Smooth muscle cell (in vitro differentiated cells): ENCODE data around the gene DIAPH3. TPM values are rescaled to one million over a fixed set of nuclear protein-coding genes. Genes with fewer than 3 reads are reported as not detected.
"Not testable (repeated sequence)": the region's sequence is repeated elsewhere in the genome, so short reads cannot be mapped to it uniquely, and the experiment has no call there.

Experiments used
- DNase-seq: peaks from one replicate; lab custom pipeline; 2025; ENCODE audit not compliant: unreplicated experiment; lab: John Stamatoyannopoulos, UW
- H2AFZ ChIP-seq: fragments of 200-600 bp; sonication (generic); 2 replicates; pipeline ENCODE4 v1.6.0; 2016; ENCODE audit warnings: antibody characterized with exemption, low read depth, mild to moderate bottlenecking
- H3F3A ChIP-seq: fragments of 200-600 bp; sonication (generic); 2 replicates; pipeline ENCODE4 v1.6.0; 2017; ENCODE audit warnings: antibody characterized with exemption, low read depth
- H3K27ac ChIP-seq: fragments of 200-600 bp; sonication (generic); 2 replicates; pipeline ENCODE4 v1.5.1; 2016; ENCODE audit warnings: low read depth, mild to moderate bottlenecking
- H3K27me3 ChIP-seq: fragments of 200-600 bp; sonication (generic); 2 replicates; pipeline ENCODE4 v1.6.1; 2016; ENCODE audit warnings: low read depth, mild to moderate bottlenecking
- H3K36me3 ChIP-seq: fragments of 200-600 bp; sonication (generic); 2 replicates; pipeline ENCODE4 v1.5.1; 2016; ENCODE audit warnings: low read depth
- H3K4me1 ChIP-seq: fragments of 200-600 bp; sonication (generic); 2 replicates; pipeline ENCODE4 v1.5.1; 2016; ENCODE audit warnings: low read depth
- H3K4me2 ChIP-seq: fragments of 200-600 bp; sonication (generic); 2 replicates; pipeline ENCODE4 v1.6.0; 2016; ENCODE audit warnings: mild to moderate bottlenecking
- H3K4me3 ChIP-seq: fragments of 200-600 bp; sonication (generic); 2 replicates; pipeline ENCODE4 v1.5.1; 2016; ENCODE audit warnings: mild to moderate bottlenecking
- H3K79me2 ChIP-seq: fragments of 200-600 bp; sonication (generic); 2 replicates; pipeline ENCODE4 v1.6.0; 2016; ENCODE audit warnings: low read depth, mild to moderate bottlenecking
- H3K9ac ChIP-seq: fragments of 200-600 bp; sonication (generic); 2 replicates; pipeline ENCODE4 v1.6.0; 2016; ENCODE audit warnings: low read depth
- H3K9me3 ChIP-seq: fragments of 200-600 bp; sonication (generic); replicated peaks from 2 replicates; pipeline ENCODE4 v1.5.1; 2016; ENCODE audit warnings: low read depth
- H4K20me1 ChIP-seq: fragments of 200-600 bp; sonication (generic); 2 replicates; pipeline ENCODE4 v1.6.0; 2016; ENCODE audit warnings: low read depth
- WGBS: methylation state at CpG from one replicate; pipeline ENCODE4 v1.1.7; 2016; ENCODE audit warnings: low lambda C conversion rate; 5-methylcytosine and 5-hydroxymethylcytosine counted together
- polyA plus RNA-seq: library from polyadenylated mRNA; unstranded; fragments of >200 nt; fragmentation: Nextera tagmentation; extraction: Ambion mirVana; gene quantifications from 2 replicates; pipeline ENCODE4 v1.2.1, GENCODE V29; 2016
- total RNA-seq: library from RNA; depleted of rRNA; stranded (reverse); fragments of >200 nt; gene quantifications from 2 replicates; pipeline ENCODE4 v1.2.3, GENCODE V29; 2014
- TF ChIP-seq, protein P1 (sequence below): fragments of 200-600 bp; sonication (generic); IDR thresholded peaks from 2 replicates; pipeline ENCODE4 v1.5.1; 2017; ENCODE audit warnings: borderline replicate concordance, mild to moderate bottlenecking, antibody characterized with exemption; ENCODE audit not compliant: insufficient read depth, poor library complexity, severe bottlenecking

The DIAPH3 gene
- total and polyA plus RNA-seq, 2 experiments from 2014 or later, result 6.8 to 9.5 TPM

GRCh38 chr13:60044321-60044720 is 119.4 kb downstream of the DIAPH3 start:
- H3K27ac ChIP-seq, result no peak overlapping the region
- no peaks in the 10 kb centered on the region for H3F3A ChIP-seq
- DNase-seq, result no peak
- 97% methylated on average over 4 of the region's 4 CpGs for WGBS
- no peaks in the 10 kb centered on the region for H3K9me3 ChIP-seq
- no peak overlapping the region for H3K9ac ChIP-seq
- TF ChIP-seq, protein P1, sequence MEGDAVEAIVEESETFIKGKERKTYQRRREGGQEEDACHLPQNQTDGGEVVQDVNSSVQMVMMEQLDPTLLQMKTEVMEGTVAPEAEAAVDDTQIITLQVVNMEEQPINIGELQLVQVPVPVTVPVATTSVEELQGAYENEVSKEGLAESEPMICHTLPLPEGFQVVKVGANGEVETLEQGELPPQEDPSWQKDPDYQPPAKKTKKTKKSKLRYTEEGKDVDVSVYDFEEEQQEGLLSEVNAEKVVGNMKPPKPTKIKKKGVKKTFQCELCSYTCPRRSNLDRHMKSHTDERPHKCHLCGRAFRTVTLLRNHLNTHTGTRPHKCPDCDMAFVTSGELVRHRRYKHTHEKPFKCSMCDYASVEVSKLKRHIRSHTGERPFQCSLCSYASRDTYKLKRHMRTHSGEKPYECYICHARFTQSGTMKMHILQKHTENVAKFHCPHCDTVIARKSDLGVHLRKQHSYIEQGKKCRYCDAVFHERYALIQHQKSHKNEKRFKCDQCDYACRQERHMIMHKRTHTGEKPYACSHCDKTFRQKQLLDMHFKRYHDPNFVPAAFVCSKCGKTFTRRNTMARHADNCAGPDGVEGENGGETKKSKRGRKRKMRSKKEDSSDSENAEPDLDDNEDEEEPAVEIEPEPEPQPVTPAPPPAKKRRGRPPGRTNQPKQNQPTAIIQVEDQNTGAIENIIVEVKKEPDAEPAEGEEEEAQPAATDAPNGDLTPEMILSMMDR, result no peak
- H3K27me3 ChIP-seq, result no peaks in the 10 kb centered on the region
- no peaks in the 10 kb centered on the region for H4K20me1 ChIP-seq
- H2AFZ ChIP-seq, result no peak overlapping the region
- H3K4me1 ChIP-seq, result no peaks in the 10 kb centered on the region
- no peak overlapping the region for H3K4me3 ChIP-seq
- H3K4me2 ChIP-seq, result no peak overlapping the region
- H3K79me2 ChIP-seq, result no peaks in the 10 kb centered on the region
- no peaks in the 10 kb centered on the region for H3K36me3 ChIP-seq

- no peak overlapping the region for H3K27ac ChIP-seq
- H3K4me2 ChIP-seq, result no peak overlapping the region
- no peak for DNase-seq
- no peaks in the 10 kb centered on the region for H3K79me2 ChIP-seq
- TF ChIP-seq, protein P1, result no peak
- H3K9me3 ChIP-seq, result no peaks in the 10 kb centered on the region
- no peaks in the 10 kb centered on the region for H4K20me1 ChIP-seq
- H2AFZ ChIP-seq, result peak overlapping the region; percentile 64
- H3K9ac ChIP-seq, result no peak overlapping the region
- 73% methylated on average over 2 of the region's 2 CpGs for WGBS
- no peaks in the 10 kb centered on the region for H3K27me3 ChIP-seq
- H3F3A ChIP-seq, result no peaks in the 10 kb centered on the region
- H3K4me1 ChIP-seq, result no peaks in the 10 kb centered on the region
- no peaks in the 10 kb centered on the region for H3K36me3 ChIP-seq
- no peak overlapping the region for H3K4me3 ChIP-seq
Observed at GRCh38 chr13:60043262-60043661, 120.5 kb downstream of the DIAPH3 start.

- not testable (repeated sequence) for H3K4me2 ChIP-seq, H2AFZ ChIP-seq, H3K9me3 ChIP-seq, H4K20me1 ChIP-seq, H3K9ac ChIP-seq, DNase-seq, H3K36me3 ChIP-seq, H3K79me2 ChIP-seq, H3K27me3 ChIP-seq, H3K27ac ChIP-seq, H3K4me1 ChIP-seq, H3F3A ChIP-seq, H3K4me3 ChIP-seq
- 99% methylated on average over 10 of the region's 10 CpGs for WGBS
Observed at GRCh38 chr13:60040668-60041067, 123.1 kb downstream of the DIAPH3 start.

DNA sequence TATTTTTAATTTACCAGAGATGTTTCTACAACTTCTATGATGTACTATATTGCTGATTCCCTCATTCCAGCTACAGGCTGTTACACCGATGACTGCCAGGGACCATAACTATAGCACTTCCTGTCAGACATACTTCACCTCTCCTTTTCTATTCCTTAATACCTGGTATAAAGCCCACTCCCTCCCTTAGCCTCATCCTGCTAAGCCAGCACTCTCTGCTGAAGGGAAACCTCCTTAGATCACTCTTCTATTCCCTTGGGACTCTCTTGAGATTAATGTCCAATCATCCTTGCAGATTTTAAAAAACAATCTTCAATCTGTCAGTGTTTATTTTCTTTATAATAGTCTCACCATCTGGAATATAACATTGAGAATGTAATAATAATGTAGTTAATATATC is 127.9 kb downstream of the DIAPH3 start:
- Histone ChIP-seq H3F3A (no peaks in the 10 kb centered on the region), H3K27ac (no peak overlapping the region), H4K20me1 (no peaks in the 10 kb centered on the region), H3K9ac (no peak overlapping the region), H3K27me3 (no peaks in the 10 kb centered on the region), H3K4me3 (no peak overlapping the region), H3K36me3 (no peaks in the 10 kb centered on the region), H2AFZ (no peak overlapping the region), H3K9me3 (no peaks in the 10 kb centered on the region), H3K4me1 (no peaks in the 10 kb centered on the region), H3K79me2 (no peaks in the 10 kb centered on the region), H3K4me2 (no peak overlapping the region)
- TF ChIP-seq, protein P1, result no peak
- 100% methylated on average over 1 of the region's 1 CpG for WGBS
- DNase-seq, result no peak
